Ectodermal cell (in vitro differentiated cells): ENCODE data around the gene GPR17.

Experiments used
- H3K27ac ChIP-seq: 2 replicates; pipeline ENCODE4 v1.7.0; 2013; ENCODE audit warnings: mild to moderate bottlenecking, low read depth, low read length; ENCODE audit not compliant: insufficient read depth, poor library complexity, severe bottlenecking
- H3K27me3 ChIP-seq: 2 replicates; pipeline ENCODE4 v1.7.0; 2013; ENCODE audit warnings: mild to moderate bottlenecking, low read length; ENCODE audit not compliant: insufficient read depth, control insufficient read depth, poor library complexity, severe bottlenecking
- H3K36me3 ChIP-seq: one replicate; pipeline ENCODE4 v1.7.0; 2013; ENCODE audit warnings: low read length; ENCODE audit not compliant: control insufficient read depth, insufficient read depth
- H3K4me1 ChIP-seq: one replicate; pipeline ENCODE4 v1.7.0; 2013; ENCODE audit warnings: low read length; ENCODE audit not compliant: control insufficient read depth, insufficient read depth
- H3K4me3 ChIP-seq: 2 replicates; pipeline ENCODE4 v1.7.0; 2013; ENCODE audit warnings: low read depth, low read length, control low read depth; ENCODE audit not compliant: insufficient read depth
- H3K9me3 ChIP-seq: 2 replicates; pipeline ENCODE4 v1.7.0; 2013; ENCODE audit warnings: mild to moderate bottlenecking, low read length, moderate library complexity; ENCODE audit not compliant: control insufficient read depth
- WGBS, 2 experiments: methylation state at CpG; one replicate each; pipeline ENCODE4 v1.1.7; 2013; ENCODE audit warnings: missing lambda C conversion rate in 2 of 2; 5-methylcytosine and 5-hydroxymethylcytosine counted together

GPR17 gene

DNA sequence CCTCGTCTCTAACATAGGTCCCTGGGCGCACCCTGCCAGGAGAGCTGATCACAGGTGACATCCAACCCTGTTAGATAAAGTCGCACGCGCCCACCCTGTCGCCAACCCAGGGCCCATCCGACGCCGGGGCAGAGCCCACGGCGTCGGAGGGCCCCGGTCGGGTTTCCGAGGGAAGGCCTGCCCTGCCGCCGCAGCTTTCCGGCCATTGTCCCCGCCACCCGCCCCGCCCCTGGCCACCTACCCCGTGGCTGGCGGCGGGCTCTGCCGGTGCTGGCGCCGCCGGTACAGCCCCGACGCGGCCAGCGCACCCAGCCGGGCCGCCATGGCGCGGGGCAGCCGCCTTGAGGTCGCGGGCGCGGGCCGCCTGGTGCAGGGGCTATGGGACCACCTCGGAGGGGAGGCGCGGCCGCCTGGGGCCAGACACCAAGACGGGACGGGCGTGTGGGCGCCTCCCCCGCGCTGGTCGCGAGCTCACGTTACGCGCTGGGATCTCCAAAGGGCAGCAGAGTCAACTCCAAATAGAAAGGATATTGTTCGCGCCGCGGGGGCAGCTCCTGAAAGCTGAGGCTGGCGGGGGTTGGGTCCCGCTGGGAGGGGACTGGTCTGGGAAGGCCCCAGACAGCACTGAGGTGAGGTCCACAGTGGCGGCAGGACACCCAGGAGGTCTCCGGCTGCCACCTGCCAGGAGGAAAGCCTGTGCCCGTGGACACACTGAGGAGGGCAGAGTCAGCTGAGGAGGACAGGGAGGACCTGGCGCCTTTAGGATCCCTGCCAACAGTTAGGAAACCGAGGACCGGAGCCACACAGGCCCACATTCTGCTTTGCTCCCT is 18.3 kb downstream of the GPR17 start:
- Histone ChIP-seq H3K9me3 (no peaks in the 10 kb centered on the region), H3K4me3 (peak overlapping the region; percentile 17), H3K36me3 (no peaks in the 10 kb centered on the region), H3K27me3 (peaks cover 39% of the 10 kb centered on the region), H3K4me1 (peaks cover 9% of the 10 kb centered on the region), H3K27ac (no peak overlapping the region)
- WGBS, 2 experiments, result 15% methylated on average over 69 of the region's 69 CpGs

GRCh38 chr2:127664895-127665225 is 18.9 kb downstream of the GPR17 start:
- H3K9me3 ChIP-seq, result no peaks in the 10 kb centered on the region
- H3K4me1 ChIP-seq, result peaks cover 9% of the 10 kb centered on the region
- WGBS, 2 experiments, result 94% methylated on average over 6 of the region's 6 CpGs
- peaks cover 39% of the 10 kb centered on the region for H3K27me3 ChIP-seq
- H3K27ac ChIP-seq, result no peak overlapping the region
- H3K36me3 ChIP-seq, result no peaks in the 10 kb centered on the region
- H3K4me3 ChIP-seq, result no peak overlapping the region

GRCh38 chr2:127665267-127665893 is 19.4 kb downstream of the GPR17 start:
- peaks cover 39% of the 10 kb centered on the region for H3K27me3 ChIP-seq
- WGBS, 2 experiments, result 93 to 96% methylated on average over 8 of the region's 8 CpGs

DNA sequence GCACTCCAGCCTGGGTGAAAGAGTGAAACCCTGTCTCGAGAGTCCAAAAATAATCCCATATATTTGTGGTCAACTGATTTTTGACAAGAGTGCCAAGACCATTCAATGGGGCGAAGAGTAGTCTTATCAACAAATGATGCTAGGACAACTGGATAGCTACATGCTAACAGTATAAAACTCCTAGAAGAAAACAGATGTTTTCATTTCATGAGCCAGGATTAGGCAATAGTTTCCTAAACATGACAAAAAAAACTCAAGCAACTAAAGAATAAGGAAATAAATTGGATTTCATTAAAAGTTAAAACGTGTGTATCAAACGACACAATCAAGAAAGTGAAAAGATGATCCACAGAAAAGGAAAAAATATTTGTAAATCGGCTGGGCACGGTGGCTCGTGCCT is 23.1 kb downstream of the GPR17 start:
- H3K4me3 ChIP-seq, result no peak overlapping the region
- H3K36me3 ChIP-seq, result no peaks in the 10 kb centered on the region
- no peak overlapping the region for H3K27ac ChIP-seq
- WGBS, 2 experiments, result 93 to 94% methylated on average over 7 of the region's 7 CpGs
- H3K27me3 ChIP-seq, result peaks cover 51% of the 10 kb centered on the region
- peaks cover 3% of the 10 kb centered on the region for H3K4me1 ChIP-seq
- H3K9me3 ChIP-seq, result no peaks in the 10 kb centered on the region

More at GRCh38 chr2:127665267-127665893, 19.4 kb downstream of the GPR17 start:
- no peak overlapping the region for H3K4me3 ChIP-seq
- H3K4me1 ChIP-seq, result peaks cover 9% of the 10 kb centered on the region
- no peak overlapping the region for H3K27ac ChIP-seq
- H3K9me3 ChIP-seq, result no peaks in the 10 kb centered on the region
- H3K36me3 ChIP-seq, result no peaks in the 10 kb centered on the region

DNA sequence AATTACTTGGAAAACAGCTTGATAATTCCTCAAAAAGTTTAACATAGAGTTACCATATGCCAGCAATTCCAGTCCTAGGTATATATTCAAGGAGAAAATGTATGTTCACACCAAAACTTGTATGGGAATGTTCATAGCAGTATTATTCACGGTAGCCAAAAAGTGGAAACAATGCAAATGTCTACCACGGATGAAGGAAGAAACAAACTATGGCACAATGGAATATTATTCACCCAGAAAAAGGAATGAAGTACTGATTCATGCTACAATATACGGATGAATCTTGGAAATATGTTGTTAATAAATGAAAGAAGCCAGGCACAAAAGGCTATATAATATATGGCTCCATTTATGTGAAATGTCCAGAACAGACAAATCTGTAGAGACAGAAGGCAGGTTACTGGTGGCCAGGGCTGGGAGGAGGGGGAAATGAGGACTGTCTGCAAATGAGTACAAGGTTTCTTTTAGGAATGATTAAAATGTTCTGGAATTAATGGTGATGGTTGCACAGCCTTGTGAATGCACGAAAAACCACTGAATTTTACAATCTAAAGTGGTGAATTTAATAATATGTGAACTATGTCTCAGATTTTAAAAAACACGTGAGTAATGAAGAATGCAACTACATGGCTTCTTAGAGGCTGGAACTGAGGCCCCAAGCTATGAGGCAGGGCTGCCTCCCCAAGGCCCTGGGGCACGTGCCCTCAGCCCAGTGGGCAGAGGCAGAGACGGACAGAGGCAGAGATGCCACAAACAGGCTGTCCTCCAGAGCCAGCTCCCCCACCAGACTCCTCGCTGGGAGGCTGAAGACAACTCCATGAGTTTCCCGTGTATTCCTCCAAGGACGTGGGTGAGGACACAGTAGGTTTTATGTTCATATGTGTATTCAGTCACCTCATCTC is 24.4 kb downstream of the GPR17 start:
- H3K9me3 ChIP-seq, result no peaks in the 10 kb centered on the region
- H3K36me3 ChIP-seq, result no peaks in the 10 kb centered on the region
- WGBS, 2 experiments, result 94 to 96% methylated on average over 9 to 10 of the region's 10 CpGs
- peaks cover 50% of the 10 kb centered on the region for H3K27me3 ChIP-seq
- H3K4me1 ChIP-seq, result no peaks in the 10 kb centered on the region
- no peak overlapping the region for H3K4me3 ChIP-seq
- no peak overlapping the region for H3K27ac ChIP-seq

GRCh38 chr2:127670957-127671290 is 25.0 kb downstream of the GPR17 start:
- Histone ChIP-seq H3K36me3 (no peaks in the 10 kb centered on the region), H3K9me3 (no peaks in the 10 kb centered on the region), H3K27ac (no peak overlapping the region), H3K27me3 (peaks cover 50% of the 10 kb centered on the region), H3K4me3 (no peak overlapping the region), H3K4me1 (no peaks in the 10 kb centered on the region)
- 81 to 83% methylated on average over 5 of the region's 5 CpGs for WGBS, 2 experiments

DNA sequence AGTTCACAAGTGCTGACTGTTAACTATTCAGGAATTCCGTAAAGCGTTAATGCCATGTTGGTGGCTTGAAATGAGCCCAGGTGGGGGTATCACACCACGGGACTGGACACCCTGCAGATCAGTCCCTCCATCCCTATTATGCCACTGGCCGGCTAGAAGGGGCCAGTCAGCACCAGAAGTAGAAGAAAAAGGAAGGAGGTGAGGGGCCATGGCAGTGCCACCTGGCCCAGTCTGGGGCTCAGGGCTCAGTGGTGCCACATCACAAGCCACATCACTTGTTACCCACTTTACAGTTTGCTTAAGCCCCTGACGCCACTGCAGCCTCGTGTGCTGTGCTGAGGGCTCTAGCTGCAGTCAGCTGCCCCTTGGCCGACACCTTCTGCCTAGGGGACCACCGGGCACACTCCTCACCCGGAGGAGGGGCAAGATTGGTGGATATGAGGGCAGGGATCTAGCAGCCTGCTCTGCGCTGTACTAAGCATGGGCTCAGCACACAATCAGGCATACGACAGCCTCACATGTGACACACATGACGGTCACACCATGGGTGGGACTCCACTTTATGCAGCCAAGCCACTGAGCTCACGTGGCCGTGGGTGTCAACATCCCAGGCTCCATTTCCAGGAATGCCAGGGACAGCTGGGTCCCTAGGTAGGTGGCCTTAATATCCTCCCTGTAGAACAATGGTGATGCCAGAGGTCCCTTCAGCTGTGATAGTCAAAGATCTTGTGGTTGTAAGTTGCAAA is 25.8 kb downstream of the GPR17 start:
- WGBS, 2 experiments, result 88 to 91% methylated on average over 14 of the region's 14 CpGs
- H3K4me3 ChIP-seq, result no peak overlapping the region
- peaks cover 54% of the 10 kb centered on the region for H3K27me3 ChIP-seq
- no peaks in the 10 kb centered on the region for H3K9me3 ChIP-seq
- H3K4me1 ChIP-seq, result no peaks in the 10 kb centered on the region
- no peak overlapping the region for H3K27ac ChIP-seq
- H3K36me3 ChIP-seq, result no peaks in the 10 kb centered on the region

DNA sequence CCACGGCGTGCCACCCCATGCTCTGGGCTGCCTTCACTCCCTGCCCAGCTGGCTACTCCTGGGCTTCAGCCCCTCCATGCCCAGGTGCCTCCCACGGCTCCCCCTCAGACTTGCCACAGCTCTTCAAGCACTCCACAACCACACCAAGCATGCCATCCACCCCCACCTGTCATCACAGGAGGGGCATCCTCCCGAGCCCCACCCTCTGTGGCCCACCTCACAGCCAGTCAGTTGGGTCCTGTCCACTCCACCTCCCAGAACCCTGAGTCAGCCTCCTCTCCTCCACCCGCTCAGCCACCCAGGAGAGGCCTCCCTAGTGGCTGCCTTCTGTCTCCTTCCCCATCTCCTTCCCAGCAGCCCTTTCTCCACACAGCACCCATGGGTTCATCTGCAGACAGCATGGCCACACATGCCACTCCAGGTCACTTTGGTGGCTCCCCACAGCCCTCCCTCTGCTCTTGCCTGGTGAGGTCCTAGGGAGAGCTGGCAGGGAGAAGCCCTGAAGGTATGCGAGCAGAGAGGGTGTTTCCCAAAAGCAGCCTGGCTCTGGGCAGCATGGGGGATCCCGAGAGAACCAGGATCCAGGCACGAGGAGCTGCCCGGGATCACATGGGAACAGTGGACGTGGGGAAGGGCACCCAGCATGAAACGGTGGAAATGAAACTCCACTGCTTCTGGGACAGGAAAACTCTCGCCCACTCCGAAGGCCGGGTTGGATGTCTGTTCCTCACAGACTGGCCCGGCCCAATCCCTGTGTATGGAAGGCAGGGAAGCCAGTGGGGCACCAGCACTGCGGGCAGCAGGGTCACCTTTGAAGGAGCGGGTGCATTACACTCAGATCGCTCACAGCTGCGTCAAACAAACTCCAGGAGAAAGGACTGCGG is 26.6 kb downstream of the GPR17 start:
- Histone ChIP-seq H3K36me3 (no peaks in the 10 kb centered on the region), H3K27me3 (peaks cover 61% of the 10 kb centered on the region), H3K4me1 (no peaks in the 10 kb centered on the region), H3K27ac (no peak overlapping the region), H3K4me3 (no peak overlapping the region), H3K9me3 (no peaks in the 10 kb centered on the region)
- 84 to 86% methylated on average over 20 of the region's 20 CpGs for WGBS, 2 experiments
